ENCODE results near the gene EIF3I.
"Not testable (repeated sequence)": the region's sequence is repeated elsewhere in the genome, so short reads cannot be mapped to it uniquely, and the experiment has no call there.

Gene EIF3I

DNA sequence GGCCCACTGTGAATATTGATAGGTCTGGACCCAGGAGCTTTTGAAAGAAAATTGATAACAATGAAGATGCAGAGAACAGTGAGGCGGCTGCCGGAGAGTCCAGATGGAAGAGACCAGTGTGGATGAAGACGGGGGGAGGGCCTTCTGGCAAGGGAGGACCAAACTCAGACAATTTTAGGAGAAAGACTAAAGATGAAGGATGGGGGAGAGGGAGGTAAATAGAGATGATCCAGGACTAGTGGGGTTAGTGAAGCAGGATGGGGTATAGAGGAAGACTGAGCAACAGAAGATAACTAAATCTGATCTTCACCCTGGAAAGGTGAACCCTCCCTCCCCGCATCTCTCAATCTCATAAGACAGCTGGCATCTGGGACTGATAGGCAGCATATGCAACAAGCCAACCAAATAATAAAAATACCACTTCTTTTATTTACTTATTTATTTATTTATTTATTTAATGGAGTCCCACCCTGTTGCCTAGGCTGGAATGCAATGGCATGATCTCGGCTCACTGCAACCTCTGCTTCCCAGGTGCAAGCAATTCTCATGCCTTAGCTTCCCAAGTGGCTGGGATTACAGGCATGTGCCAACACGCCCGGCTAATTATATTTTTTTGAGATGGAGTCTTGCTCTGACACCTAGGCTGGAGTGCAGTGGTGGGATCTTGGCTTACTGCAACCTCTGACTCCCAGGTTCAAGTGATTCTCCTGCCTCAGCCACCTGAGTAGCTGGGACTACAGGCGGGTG lies 10.5 kb downstream of the EIF3I start:
- DNase-seq, result no peak

DNA sequence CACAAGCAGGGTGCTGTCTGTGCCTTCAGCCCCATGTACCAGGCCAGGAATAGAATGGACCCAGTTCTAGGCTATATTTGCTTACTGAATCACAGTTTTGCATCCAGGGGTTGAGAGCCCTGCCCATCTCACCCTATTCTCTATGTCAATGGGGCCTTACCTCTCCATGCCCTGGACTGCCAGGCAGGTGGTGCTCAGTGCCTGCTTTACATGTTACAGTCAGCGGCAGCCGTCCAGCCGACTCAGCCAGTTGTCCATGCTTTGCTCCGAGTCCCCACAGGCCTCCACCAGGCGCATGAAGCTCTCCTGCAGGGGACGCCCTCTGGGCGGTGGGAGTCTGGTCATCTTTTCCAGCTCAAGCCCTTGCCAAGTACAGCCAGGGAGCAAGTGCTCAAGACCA lies 12.6 kb downstream of the EIF3I start:
- DNase-seq, result no peak

DNA sequence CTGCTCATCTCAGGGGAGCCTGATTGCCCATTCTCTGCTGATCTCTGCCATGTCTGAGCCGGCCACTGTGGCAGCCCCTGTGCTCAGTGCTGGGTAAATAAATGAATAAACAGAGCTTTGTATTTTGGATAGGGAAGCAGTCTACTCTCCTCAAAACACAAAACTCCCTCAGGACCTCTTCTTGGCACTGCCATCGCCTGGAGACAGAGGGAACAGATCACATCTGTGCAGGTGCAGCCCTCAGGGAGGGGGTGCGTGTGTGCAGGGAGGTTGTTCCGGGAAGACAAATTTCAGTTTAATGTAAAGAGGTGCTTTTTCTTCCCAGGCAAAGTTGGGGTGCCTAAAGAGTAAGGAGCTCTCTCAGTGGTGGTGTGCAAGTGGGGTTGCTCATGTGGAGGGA lies 17.1 kb downstream of the EIF3I start:
- peak; percentile 52 for DNase-seq

DNA sequence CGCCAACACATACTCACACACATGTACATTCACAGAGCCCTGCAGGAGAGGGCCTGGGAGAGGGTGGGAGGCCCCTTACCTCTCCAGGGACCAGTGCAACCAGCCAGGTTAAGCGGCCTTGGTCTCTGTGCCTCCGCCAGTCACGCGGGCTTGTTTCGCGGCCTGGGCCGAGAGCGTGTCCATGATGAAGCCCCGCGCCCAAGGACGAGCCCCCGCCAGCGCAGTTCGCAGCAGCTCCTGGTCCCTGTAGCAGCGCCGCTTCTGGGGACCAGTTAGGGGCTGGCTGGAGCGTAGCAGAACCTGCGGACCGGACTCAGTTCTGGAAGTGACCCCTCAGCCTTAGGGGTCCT lies 17.6 kb downstream of the EIF3I start:
- DNase-seq, result peak; percentile 68

DNA sequence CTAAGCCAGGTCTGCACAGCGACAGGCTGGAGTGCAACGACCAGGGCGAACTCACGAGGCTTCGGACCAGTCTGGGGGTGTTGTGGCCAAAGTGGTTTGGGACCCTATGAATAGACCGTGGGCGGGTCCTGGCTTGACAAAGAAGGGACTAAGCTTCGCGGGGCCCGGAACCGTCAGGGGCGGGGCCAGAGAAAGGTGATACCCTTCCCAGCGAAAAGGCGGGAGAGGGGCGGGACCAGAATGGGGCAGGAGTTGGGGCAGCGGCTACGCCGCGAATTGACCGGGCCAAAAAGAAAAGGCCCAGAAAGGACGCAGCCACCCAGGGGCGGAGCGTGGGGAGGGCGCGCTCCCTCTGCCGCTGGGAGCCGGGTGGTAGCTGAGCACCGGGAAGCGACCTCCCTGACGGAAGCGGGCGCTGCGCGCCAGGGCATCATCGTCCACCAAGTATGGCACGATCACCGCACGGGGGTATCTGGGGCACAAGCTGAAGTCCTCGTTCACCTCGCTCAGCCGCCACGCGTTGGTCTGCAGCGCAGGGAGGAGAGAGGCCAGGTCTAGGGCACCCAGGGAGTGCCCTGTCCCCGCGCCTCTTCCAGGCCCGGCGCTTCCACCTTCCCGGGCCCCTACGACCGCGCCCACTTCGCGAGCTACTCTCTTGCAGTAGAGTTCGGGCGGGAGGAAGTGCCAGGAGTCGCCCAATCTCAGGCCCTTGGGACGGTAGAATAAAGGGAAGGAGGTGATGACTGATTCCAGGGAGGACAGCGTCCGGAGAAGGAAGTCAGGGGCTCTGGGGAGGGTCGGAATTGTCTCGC lies 18.1 kb downstream of the EIF3I start:
- DNase-seq, result peak; percentile 91

DNA sequence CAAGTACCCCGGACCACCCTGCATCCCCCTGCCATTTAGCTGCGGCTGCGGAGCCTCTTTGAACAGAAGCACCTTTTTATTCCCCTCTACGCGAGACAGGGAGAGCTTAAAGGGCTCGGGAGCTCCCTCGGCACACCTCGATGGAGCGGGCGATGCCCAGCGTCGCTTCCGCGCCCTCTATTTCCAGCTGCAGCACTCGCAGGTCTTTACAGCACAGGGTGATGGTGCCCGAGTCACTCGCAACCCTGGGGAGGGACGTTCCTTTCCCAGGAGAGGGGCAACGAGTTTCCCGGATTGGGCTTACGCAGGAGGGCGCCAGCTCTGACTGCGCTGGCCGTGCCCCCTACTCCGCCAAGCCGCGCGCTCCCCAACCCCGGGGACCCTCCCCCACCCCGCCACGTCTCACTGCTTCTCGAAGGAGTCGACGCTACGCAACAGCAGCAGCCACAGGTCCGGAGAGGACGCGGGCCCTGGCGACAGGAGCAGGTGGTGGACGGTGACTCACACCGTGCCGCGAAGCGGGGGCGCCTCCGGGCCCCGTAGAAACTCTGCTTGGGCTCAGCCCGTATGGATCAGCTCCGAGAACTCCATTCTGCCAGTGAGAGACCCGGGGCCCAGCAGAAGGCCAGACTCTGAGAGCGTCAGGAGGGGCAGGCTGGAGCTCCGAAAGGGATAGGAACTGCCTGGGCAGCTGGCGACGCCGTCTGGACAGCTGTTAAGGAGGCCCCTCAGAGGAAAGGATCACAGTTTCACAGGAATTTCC lies 19.0 kb downstream of the EIF3I start:
- DNase-seq, result peak; percentile 67

DNA sequence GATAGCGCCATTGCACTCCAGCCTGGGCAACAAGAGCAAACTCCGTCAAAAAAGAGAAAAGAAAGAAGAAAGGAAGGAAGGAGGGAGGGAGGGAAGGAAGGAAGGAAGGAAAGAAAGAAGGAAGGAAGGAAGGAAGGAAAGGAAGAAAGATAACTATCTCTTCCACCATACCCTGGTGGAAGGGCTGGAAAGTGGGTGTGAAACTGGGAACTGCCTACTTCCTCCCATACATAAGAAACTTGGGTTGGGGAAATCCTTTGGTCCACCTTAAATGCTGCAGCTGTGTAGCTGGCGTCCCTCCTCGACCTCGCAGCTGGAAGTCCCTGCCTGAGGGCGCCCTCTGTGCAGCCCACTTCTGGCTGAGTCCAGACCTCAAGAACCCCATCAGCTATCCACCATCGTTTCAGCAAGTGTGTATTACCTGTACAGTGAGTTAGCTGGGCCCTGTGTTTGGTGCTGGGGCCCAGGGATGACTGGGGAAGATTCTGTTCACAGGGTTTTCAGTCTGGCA lies 20.2 kb downstream of the EIF3I start:
- peak; percentile 5 for DNase-seq

DNA sequence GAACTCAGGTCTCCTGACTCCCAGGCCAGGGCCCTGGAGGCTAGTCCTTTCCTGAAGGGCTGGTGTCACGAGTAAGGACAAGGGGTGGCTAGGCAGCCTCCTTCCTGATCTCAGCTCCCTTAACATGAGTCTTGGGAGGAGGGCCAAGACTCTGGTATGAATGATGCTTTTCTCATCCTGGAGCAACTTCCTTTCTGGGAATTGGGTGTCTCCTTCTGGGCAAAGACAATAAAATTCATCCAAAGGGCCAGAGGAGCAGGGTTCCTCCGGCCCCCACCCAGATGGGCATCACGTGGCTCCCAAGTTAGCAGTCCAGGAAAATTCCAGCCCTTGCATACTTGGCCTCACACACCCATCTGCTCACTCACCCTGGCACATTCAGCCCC lies 24.7 kb downstream of the EIF3I start, which contains the start of gene FAM167B:
Gene FAM167B (plus strand): TSS at position 335 of the 386 bp plus-strand sequence. CDS start 200 bp downstream, outside the sequence.
- DNase-seq, result no peak

DNA sequence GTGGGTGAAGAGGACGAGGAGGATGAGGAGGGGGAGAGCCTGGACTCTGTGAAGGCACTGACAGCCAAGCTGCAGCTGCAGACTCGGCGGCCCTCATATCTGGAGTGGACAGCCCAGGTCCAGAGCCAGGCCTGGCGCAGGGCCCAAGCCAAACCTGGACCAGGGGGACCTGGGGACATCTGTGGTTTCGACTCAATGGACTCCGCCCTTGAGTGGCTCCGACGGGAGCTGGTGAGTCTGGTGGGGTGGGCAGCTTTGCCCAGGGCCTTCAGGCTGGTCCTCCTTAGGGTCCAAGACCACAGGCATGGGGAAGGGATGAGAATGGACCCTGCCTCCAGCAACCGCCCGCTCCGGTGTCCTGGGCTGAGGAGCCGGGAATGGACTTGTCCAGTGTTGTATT lies 25.2 kb downstream of the EIF3I start:
- DNase-seq, result no peak

DNA sequence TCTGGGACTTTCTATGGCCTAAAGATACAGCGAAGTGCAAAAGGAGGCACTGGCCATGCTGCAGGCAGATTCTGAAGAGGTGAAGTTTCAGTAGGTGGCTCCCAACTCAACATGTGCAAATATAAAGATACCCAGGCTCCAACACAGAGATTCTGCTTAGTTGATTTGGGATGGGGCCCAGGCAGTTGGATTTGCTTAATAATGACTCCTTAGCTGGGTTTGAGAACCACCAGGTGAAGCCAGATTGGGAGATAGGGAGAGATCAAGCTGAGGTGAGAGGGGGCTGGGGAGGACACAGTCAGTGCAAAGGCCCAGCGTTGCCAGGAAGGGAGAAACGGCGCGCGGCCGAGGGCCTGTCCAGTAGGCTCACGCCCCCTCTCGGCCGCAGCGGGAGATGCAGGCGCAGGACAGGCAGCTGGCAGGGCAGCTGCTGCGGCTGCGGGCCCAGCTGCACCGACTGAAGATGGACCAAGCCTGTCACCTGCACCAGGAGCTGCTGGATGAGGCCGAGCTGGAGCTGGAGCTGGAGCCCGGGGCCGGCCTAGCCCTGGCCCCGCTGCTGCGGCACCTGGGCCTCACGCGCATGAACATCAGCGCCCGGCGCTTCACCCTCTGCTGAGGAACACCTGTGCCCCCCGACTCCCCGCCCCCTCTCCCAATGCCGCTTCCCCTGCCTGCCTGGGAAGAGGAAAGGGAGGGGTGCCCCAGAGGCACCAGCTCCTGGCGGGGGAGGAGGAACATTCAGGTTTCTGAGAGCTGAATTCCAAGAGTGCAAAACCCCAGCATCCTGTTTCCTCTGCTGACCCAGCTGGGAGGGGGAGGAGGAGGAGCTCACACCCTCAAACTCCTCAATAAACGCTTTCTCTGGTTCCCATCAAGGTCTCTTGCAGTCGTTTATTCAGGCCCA lies 26.0 kb downstream of the EIF3I start:
- peak; percentile 87 for DNase-seq

DNA sequence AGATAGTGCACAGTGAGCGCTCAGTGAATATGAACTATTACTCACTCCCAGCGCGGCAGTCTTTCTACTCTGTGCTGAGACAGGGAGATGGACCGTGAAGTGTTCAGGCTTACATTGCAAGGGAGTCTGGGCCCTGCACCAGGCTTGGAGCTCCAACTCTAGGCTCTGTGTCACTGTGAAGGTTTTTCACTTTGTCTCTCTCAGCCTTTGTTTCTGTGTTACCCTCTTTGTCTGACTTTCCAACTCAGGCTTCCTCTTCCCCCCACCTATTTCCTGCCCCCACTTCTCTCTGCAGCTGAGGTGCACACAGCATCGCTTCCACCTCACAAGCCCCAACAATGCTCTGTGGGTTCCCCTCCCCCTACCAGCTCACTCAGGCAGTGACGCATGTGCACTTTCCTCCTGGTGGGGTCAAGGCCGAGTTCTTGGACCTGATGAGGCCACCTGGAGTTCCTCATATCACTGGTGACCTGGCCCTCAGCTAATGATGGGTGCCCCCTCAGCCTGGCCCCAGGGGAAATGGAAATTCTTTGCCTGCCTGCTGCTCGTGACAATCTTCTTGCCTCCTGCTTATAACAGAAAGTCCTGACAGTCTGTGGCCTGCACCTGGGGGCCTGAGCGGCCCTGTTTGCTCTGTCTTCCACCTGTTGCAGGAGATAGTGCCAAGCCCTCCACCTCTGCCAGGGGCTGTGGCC lies 27.8 kb downstream of the EIF3I start:
- DNase-seq, result peak; percentile 5

DNA sequence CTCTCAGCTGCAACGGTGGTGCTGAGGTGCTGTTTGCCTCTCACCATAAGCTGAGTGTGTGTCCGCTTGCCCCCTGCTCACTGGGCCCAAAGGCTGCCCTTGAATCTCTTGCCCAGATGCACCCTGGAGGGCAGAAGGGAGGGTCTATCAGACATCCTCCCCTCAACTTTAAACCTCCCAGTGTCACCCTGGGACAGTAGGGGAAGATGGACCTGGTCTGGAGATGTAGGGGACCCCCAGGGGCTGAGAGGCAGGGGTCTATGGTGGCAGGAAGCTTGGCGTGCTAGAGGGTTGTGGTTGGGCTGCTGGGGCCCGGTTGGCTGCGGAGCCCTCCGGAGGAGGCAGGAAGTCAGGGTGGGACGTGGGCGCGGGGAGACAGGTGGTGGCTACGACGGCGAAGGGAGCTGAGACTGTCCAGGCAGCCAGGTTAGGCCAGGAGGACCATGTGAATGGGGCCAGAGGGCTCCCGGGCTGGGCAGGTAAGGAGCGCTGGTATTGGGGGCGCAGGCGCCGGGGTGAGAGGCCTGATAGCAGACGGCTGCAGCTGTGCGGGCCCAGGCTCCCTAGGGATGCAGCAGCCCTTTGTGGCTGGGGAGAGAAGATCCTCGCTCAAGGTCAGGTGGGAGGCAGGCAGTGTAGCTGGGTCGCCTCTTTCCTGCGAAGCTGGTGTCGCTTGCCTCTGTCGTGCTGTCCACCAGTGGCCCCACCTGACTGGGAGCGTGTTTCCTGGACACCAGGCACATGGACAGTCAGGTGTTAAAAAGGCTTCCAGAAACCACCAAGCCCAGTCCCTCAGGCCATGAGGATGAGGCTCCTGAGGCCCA lies 28.9 kb downstream of the EIF3I start, which contains the start of gene LCK:
Gene LCK (plus strand): TSS at position 373 of the 824 bp plus-strand sequence. CDS start 23,065 bp downstream, outside the sequence.
- no peak for DNase-seq

DNA sequence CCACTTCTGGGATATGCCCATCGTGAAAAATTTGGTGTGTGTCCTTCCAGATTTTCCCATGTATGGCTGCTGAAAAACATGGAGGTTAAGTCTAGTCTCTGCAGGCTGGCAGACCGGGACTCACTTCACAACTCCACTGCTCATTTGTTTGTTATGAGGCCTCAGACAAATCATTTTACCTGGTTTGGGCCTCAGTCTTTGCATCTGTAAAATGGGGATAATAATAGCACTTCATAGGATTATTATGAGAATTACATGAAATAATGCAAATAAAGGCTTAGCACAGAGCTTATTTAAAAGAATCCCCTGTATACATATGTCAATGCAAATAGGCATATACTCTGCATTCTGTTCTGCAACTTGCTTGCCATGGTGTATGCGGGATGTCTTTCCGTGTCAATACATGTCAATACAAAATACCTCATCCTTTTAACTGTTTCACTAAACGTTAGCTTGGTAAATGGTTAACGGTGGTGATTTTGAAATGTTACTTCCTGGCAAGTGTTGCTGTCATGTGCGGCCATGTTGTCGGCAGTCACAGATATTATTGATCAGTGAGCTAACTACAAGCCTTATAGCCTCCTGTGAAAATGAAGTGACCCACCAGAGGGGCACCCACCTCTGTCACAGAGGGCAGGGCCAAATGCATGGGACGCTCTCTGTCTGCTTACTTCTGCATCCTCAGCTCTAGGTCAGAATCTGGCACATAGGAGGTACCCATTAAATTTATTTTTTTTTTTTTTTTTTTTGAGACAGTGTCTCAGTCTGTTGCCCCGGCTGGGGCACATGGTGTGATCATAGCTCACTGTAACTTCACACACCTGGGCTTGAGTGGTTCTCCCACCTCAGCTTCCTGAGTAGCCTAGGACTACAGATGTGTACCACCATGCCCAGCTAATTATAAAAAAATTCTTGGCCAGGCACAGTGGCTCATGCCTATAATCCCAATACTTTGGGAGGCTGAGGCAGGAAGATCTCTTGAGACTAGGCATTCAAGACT lies 33.2 kb downstream of the EIF3I start:
- DNase-seq, result no peak

DNA sequence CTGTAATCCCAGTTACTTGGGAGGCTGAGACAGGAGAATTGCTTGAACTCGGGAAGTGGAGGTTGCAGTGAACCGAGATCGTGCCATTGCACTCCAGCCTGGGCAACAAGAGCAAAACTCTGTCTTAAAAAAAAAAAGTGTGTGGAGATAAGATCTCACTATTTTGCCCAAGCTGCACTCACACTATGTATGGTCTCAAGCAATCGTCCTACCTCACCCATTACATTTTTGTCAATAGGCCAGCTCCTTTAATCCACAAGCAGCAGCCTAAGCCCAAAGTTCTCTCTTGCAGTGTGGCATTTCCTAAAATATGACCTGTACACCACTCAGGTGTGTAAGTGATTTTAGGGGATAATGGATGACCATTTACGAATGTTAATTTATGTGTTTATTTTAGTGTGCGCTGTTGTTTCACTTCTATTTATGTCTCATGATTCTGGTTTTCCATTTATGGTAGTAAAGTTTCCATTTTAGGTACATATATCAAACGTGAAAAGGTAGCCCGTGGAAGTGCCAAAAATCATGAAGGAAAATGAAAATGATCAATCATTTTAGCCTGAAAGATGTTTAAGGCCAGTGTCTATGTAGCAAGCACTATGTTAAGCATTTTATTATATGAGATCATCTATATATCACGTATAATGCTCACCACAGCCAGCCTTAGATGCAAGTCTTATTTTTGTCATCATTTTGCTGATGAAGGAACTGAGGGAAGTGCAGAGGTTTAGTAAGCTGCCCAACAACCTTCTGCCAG lies 34.4 kb downstream of the EIF3I start:
- no peak for DNase-seq

DNA sequence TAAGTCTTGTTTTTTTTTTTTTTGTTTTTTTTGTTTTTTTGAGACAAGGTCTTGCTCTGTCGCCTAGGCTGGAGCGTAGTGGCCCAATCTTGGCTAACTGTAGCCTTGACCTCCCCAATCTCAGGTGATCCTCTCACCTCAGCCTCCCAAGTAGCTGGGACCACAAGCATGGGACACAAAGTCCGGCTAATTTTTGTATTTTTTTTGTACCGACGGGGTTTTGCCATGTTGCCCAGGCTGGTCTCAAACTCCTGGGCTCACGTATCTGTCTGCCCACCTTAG lies 35.0 kb downstream of the EIF3I start:
- DNase-seq, result no peak

DNA sequence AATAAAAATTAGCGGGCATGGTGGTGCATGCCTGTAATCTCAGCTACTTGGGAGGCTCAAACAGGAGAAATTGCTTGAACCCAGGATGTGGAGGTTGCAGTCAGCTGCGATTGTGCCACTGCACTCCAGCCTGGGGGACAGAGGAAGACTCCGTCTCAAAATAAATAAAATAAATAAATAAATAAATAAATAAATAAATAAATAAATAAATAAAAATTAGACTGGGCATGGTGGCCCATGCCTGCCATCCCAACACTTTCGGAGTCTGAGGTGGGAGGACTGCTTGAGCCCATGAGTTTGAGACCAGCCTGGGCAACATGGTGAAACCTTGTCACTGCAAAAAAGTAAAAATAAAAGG lies 41.0 kb downstream of the EIF3I start:
- DNase-seq, result not testable (repeated sequence)

DNA sequence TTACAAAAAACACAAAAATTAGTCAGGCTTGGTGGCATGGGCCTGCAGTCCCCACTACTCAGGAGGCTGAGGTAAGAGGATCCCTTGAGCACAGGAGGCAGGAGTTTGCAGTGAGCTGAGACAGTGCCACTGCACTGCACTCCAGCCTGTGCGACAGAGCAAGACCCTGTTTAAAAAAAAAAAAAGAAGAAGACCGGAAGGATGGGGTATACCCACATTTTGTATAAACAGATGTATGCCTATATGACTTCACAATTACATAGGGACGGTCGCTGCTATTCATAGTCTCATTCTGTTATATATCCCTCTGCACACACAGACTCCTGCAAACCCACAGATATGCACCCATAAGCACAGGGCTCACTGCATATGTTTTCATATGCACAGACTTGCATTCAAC lies 41.5 kb downstream of the EIF3I start:
- no peak for DNase-seq

DNA sequence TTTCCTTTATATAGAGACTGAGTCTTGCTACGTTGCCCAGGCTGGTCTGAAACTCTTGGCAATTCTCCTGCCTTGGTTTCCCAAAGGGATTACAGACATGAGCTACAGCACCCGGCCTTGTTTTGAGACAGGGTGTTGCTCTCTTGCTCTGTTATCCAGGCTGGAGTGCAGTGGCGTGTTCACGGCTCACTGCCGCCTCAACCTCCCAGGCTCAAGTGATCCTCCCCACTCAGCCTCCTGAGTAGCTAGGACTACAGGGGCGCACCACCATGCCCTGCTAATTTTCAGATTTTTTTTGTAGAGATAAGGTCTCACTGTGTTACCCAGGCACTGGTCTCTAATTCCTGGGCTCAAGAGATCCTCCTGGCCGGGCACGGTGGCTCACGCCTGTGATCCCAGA lies 43.6 kb downstream of the EIF3I start:
- no peak for DNase-seq
